Sigmoid colon (tissue), 4 donors: ENCODE data around the gene SLC47A2.

Experiments
- POLR2A ChIP-seq, 2 donors: fragments of 450-650 bp; IDR thresholded peaks; one replicate each; pipeline ENCODE4 v1.6.1; 2016; ENCODE audit warnings: antibody characterized with exemption in 2 of 2, mild to moderate bottlenecking in 2 of 2, moderate library complexity in 2 of 2
- POLR2AphosphoS5 ChIP-seq, 4 donors: sonication (generic); formaldehyde crosslinking; IDR thresholded peaks; one replicate each; pipeline ENCODE4 v1.6.1; 2017; ENCODE audit warnings: antibody characterized with exemption in 4 of 4
- TF ChIP-seq, protein P1 (sequence below), 4 experiments: fragments of 450-650 bp in 3 of 4; fragments of 200-600 bp in 1 of 4; IDR thresholded peaks; one replicate each; pipeline ENCODE4 v1.5.1; 2016 to 2019; ENCODE audit warnings: antibody characterized with exemption in 4 of 4, mild to moderate bottlenecking in 3 of 4, moderate library complexity in 2 of 4

DNA sequence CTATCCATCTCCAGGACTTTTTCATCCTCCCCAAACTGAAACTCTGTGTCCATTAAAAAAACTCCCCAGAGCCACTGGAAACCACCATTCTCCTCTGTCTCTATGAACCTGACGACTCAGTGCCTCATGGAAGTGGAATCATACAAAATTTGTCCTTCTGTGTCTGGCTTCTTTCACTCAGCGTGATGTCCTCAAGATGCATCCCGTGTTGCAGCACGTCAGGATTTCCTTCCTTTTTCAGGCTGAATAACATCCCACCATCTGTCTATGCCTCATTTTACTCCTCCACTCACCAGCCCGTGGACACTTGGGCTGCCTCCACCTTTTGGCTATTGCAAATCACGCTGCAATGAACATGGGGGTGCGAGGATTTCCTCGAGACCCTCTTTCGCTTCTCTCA, 44.4 kb upstream of the SLC47A2 start:
- no peak for TF ChIP-seq POLR2A (IDR thresholded peaks at IDR 0.05)
- TF ChIP-seq POLR2AphosphoS5 (IDR thresholded peaks at IDR 0.05): no peak
- TF ChIP-seq, protein P1, sequence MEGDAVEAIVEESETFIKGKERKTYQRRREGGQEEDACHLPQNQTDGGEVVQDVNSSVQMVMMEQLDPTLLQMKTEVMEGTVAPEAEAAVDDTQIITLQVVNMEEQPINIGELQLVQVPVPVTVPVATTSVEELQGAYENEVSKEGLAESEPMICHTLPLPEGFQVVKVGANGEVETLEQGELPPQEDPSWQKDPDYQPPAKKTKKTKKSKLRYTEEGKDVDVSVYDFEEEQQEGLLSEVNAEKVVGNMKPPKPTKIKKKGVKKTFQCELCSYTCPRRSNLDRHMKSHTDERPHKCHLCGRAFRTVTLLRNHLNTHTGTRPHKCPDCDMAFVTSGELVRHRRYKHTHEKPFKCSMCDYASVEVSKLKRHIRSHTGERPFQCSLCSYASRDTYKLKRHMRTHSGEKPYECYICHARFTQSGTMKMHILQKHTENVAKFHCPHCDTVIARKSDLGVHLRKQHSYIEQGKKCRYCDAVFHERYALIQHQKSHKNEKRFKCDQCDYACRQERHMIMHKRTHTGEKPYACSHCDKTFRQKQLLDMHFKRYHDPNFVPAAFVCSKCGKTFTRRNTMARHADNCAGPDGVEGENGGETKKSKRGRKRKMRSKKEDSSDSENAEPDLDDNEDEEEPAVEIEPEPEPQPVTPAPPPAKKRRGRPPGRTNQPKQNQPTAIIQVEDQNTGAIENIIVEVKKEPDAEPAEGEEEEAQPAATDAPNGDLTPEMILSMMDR (IDR thresholded peaks at IDR 0.05): no peak
